GM23248 (cell line): ENCODE data around the gene BTN2A1.

Experiments used
- EZH2 ChIP-seq: fragments of 200-600 bp; sonication (generic); IDR thresholded peaks from 2 replicates; pipeline ENCODE4 v1.6.1; 2018; ENCODE audit warnings: antibody characterized with exemption, mild to moderate bottlenecking; ENCODE audit not compliant: insufficient read depth, poor library complexity, severe bottlenecking
- EZH2phosphoT487 ChIP-seq: fragments of 200-600 bp; sonication (generic); IDR thresholded peaks from 2 replicates; pipeline ENCODE4 v1.6.1; 2018; ENCODE audit warnings: antibody characterized with exemption, moderate library complexity, mild to moderate bottlenecking, low read depth; ENCODE audit not compliant: insufficient read depth

- TF ChIP-seq EZH2, result no peak
- no peak for TF ChIP-seq EZH2phosphoT487
Observed at GRCh38 chr6:26476896-26477295, 19.1 kb downstream of the BTN2A1 start.
